ENCODE results near the gene CEP350. TPM values are rescaled to one million over a fixed set of nuclear protein-coding genes. Genes with fewer than 3 reads are reported as not detected.

Gene CEP350
- total RNA-seq, 1 donor from 2014 or later, result 71.5 TPM

- no peak overlapping the region for H3K4me3 ChIP-seq (ENCODE audit: low read length in 3 of 3)
- peaks cover 6 to 39% (median 38%) of the 10 kb centered on the region in 3 donors for H3K36me3 ChIP-seq (ENCODE audit: control insufficient read depth in 3 of 3, insufficient read depth in 3 of 3, low read length in 3 of 3)
- no peaks in the 10 kb centered on the region for H3K4me1 ChIP-seq (ENCODE audit: control insufficient read depth in 3 of 3, insufficient read depth in 3 of 3, low read length in 3 of 3)
- H3K27me3 ChIP-seq (ENCODE audit: control insufficient read depth in 3 of 3, insufficient read depth in 3 of 3, low read length in 3 of 3), result no peaks in the 10 kb centered on the region
- no peaks in the 10 kb centered on the region for H3K9me3 ChIP-seq (ENCODE audit: control insufficient read depth in 3 of 3, low read length in 3 of 3)
- H3K9ac ChIP-seq (ENCODE audit: low read depth in 1 of 3, low read length in 3 of 3), result no peak overlapping the region
- no peak overlapping the region for H3K27ac ChIP-seq (ENCODE audit: low read depth, low read length)
Observed at GRCh38 chr1:180027949-180028445, 73.4 kb downstream of the CEP350 start.

DNA sequence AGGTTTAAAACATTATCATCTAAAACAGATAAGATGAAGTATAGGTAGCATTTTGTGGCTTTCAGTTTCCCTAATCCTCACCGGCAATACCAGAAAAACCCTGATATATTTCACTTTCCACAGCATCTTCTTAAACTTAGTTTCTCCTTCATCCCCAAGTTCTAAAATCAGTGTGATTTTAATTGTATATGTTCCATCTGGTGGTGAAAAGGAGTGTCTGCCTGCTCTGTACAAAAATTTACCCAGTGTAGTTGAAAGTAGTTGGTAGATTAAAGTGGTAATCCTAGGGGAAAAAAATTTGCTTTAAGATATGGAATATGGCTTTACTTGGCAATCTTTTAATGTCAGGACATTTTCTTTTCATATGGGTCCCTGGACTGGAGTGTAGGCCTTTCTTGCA lies 74.3 kb downstream of the CEP350 start:
- Histone ChIP-seq H3K27ac (ENCODE audit: low read depth, low read length) (no peak overlapping the region), H3K4me1 (ENCODE audit: control insufficient read depth in 3 of 3, insufficient read depth in 3 of 3, low read length in 3 of 3) (no peaks in the 10 kb centered on the region), H3K36me3 (ENCODE audit: control insufficient read depth in 3 of 3, insufficient read depth in 3 of 3, low read length in 3 of 3) (peaks cover 4 to 39% (median 38%) of the 10 kb centered on the region in 3 donors), H3K9me3 (ENCODE audit: control insufficient read depth in 3 of 3, low read length in 3 of 3) (no peaks in the 10 kb centered on the region), H3K27me3 (ENCODE audit: control insufficient read depth in 3 of 3, insufficient read depth in 3 of 3, low read length in 3 of 3) (no peaks in the 10 kb centered on the region), H3K4me3 (ENCODE audit: low read length in 3 of 3) (no peak overlapping the region), H3K9ac (ENCODE audit: low read depth in 1 of 3, low read length in 3 of 3) (no peak overlapping the region)

DNA sequence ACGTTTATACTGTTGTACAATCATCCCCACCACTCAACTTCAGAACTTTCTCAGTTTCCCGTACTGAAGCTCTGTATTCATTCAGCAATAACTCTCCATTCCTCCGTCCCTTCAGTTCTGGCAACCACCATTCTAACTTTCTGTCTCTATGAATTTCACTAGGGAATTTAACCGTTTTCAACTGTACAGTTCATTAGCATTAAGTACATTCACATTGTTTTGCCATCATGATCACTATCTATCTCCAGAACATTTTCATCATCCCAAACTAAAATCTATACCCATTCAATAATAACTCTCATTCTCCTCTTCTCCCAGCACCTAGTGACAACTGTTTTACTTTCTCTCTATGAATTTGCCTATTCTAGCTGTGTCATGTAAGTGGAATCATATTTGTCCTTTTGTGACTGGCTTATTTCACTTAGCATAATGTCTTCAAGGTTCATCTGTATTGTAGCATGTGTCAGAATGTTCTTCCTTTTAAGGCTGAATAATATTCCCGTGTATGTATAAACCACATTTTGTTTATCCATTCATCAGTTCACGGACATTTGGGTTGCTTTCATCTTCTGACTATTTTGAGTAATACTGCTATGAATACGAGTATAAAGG lies 75.0 kb downstream of the CEP350 start:
- no peak overlapping the region for H3K4me3 ChIP-seq (ENCODE audit: low read length in 3 of 3)
- H3K4me1 ChIP-seq (ENCODE audit: control insufficient read depth in 3 of 3, insufficient read depth in 3 of 3, low read length in 3 of 3), result no peaks in the 10 kb centered on the region
- H3K27ac ChIP-seq (ENCODE audit: low read depth, low read length), result no peak overlapping the region
- H3K9ac ChIP-seq (ENCODE audit: low read depth in 1 of 3, low read length in 3 of 3), result no peak overlapping the region
- peaks cover 7 to 42% (median 40%) of the 10 kb centered on the region in 3 donors for H3K36me3 ChIP-seq (ENCODE audit: control insufficient read depth in 3 of 3, insufficient read depth in 3 of 3, low read length in 3 of 3)
- no peaks in the 10 kb centered on the region for H3K9me3 ChIP-seq (ENCODE audit: control insufficient read depth in 3 of 3, low read length in 3 of 3)
- no peaks in the 10 kb centered on the region for H3K27me3 ChIP-seq (ENCODE audit: control insufficient read depth in 3 of 3, insufficient read depth in 3 of 3, low read length in 3 of 3)

DNA sequence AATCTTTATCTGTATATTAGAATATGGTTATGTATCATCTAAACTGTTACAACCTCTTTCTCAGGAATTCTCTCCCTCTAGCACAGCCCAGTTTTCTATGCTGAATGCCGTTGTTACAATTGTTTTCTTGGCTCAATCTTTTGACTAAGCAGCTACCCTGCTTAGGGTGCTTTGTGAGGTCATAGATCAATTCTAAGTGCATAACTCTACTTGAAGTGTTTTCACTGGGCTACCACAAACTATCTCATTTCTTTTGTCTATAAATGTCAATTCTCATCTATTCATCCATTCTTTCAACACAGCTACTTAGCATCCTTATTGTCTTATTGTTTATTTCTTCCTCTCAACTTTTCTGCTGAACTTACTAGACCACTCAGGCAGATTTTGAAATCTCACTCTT lies 77.1 kb downstream of the CEP350 start:
- no peak overlapping the region for H3K27ac ChIP-seq (ENCODE audit: low read depth, low read length)
- H3K4me3 ChIP-seq (ENCODE audit: low read length in 3 of 3), result no peak overlapping the region
- H3K4me1 ChIP-seq (ENCODE audit: control insufficient read depth in 3 of 3, insufficient read depth in 3 of 3, low read length in 3 of 3), result no peaks in the 10 kb centered on the region
- H3K9ac ChIP-seq (ENCODE audit: low read depth in 1 of 3, low read length in 3 of 3), result no peak overlapping the region
- peaks cover 12 to 51% (median 39%) of the 10 kb centered on the region in 3 donors for H3K36me3 ChIP-seq (ENCODE audit: control insufficient read depth in 3 of 3, insufficient read depth in 3 of 3, low read length in 3 of 3)
- no peaks in the 10 kb centered on the region for H3K27me3 ChIP-seq (ENCODE audit: control insufficient read depth in 3 of 3, insufficient read depth in 3 of 3, low read length in 3 of 3)
- H3K9me3 ChIP-seq (ENCODE audit: control insufficient read depth in 3 of 3, low read length in 3 of 3), result no peaks in the 10 kb centered on the region

DNA sequence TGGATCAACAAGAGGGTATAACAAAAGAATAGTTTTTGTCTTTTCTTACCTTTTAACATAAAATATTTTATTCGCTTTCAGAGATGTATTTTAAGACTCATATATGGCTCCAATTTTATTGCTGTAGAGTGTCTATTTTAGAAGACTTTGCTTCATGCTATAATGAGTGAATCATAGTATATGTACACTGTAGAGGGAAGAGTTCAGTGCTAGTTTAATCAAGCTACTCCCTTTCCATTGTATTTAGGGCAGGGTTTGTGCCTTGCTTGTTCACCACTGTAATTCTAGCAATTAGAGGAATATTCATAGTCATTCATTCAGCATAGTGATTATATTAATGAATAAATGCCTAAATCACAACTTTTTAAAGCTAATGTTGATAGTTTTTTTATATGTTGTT lies 78.8 kb downstream of the CEP350 start:
- H3K4me1 ChIP-seq (ENCODE audit: control insufficient read depth in 3 of 3, insufficient read depth in 3 of 3, low read length in 3 of 3), result no peaks in the 10 kb centered on the region
- no peak overlapping the region for H3K9ac ChIP-seq (ENCODE audit: low read depth in 1 of 3, low read length in 3 of 3)
- peaks cover 15 to 53% (median 38%) of the 10 kb centered on the region in 3 donors for H3K36me3 ChIP-seq (ENCODE audit: control insufficient read depth in 3 of 3, insufficient read depth in 3 of 3, low read length in 3 of 3)
- H3K27ac ChIP-seq (ENCODE audit: low read depth, low read length), result no peak overlapping the region
- no peaks in the 10 kb centered on the region for H3K9me3 ChIP-seq (ENCODE audit: control insufficient read depth in 3 of 3, low read length in 3 of 3)
- no peaks in the 10 kb centered on the region for H3K27me3 ChIP-seq (ENCODE audit: control insufficient read depth in 3 of 3, insufficient read depth in 3 of 3, low read length in 3 of 3)
- no peak overlapping the region for H3K4me3 ChIP-seq (ENCODE audit: low read length in 3 of 3)

- peaks cover 16 to 55% (median 49%) of the 10 kb centered on the region in 3 donors for H3K36me3 ChIP-seq (ENCODE audit: control insufficient read depth in 3 of 3, insufficient read depth in 3 of 3, low read length in 3 of 3)
- H3K9me3 ChIP-seq (ENCODE audit: control insufficient read depth in 3 of 3, low read length in 3 of 3), result no peaks in the 10 kb centered on the region
- no peaks in the 10 kb centered on the region for H3K27me3 ChIP-seq (ENCODE audit: control insufficient read depth in 3 of 3, insufficient read depth in 3 of 3, low read length in 3 of 3)
- no peak overlapping the region for H3K27ac ChIP-seq (ENCODE audit: low read depth, low read length)
- no peak overlapping the region for H3K4me3 ChIP-seq (ENCODE audit: low read length in 3 of 3)
- no peaks in the 10 kb centered on the region for H3K4me1 ChIP-seq (ENCODE audit: control insufficient read depth in 3 of 3, insufficient read depth in 3 of 3, low read length in 3 of 3)
- H3K9ac ChIP-seq (ENCODE audit: low read depth in 1 of 3, low read length in 3 of 3), result no peak overlapping the region
Observed at GRCh38 chr1:180040034-180040433, 85.4 kb downstream of the CEP350 start.

DNA sequence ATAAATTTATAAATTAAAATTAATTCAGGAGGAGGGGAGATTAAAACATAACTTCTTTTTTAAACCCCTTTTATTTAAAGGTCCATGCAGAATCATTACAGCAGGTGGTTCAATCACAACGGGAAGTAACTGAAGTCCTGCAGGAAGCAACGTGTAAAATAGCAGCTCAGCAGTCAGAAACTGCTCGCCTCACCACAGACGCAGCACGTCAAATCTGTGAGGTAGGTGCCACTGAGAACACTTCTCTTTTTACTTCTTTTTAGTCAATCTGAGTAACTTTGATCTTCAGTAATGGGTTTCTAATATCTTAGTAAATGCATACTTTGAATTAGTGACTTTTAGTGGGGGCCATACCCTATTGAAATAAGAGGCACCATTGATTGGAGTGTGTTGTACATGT lies 87.0 kb downstream of the CEP350 start:
- H3K36me3 ChIP-seq (ENCODE audit: control insufficient read depth in 3 of 3, insufficient read depth in 3 of 3, low read length in 3 of 3), result peaks cover 11 to 55% (median 54%) of the 10 kb centered on the region in 3 donors
- H3K9ac ChIP-seq (ENCODE audit: low read depth in 1 of 3, low read length in 3 of 3), result no peak overlapping the region
- no peaks in the 10 kb centered on the region for H3K4me1 ChIP-seq (ENCODE audit: control insufficient read depth in 3 of 3, insufficient read depth in 3 of 3, low read length in 3 of 3)
- no peak overlapping the region for H3K27ac ChIP-seq (ENCODE audit: low read depth, low read length)
- no peaks in the 10 kb centered on the region for H3K27me3 ChIP-seq (ENCODE audit: control insufficient read depth in 3 of 3, insufficient read depth in 3 of 3, low read length in 3 of 3)
- H3K4me3 ChIP-seq (ENCODE audit: low read length in 3 of 3), result no peak overlapping the region
- H3K9me3 ChIP-seq (ENCODE audit: control insufficient read depth in 3 of 3, low read length in 3 of 3), result no peaks in the 10 kb centered on the region

- peaks cover 10 to 61% (median 45%) of the 10 kb centered on the region in 3 donors for H3K36me3 ChIP-seq (ENCODE audit: control insufficient read depth in 3 of 3, insufficient read depth in 3 of 3, low read length in 3 of 3)
- H3K27me3 ChIP-seq (ENCODE audit: control insufficient read depth in 3 of 3, insufficient read depth in 3 of 3, low read length in 3 of 3), result no peaks in the 10 kb centered on the region
- H3K4me1 ChIP-seq (ENCODE audit: control insufficient read depth in 3 of 3, insufficient read depth in 3 of 3, low read length in 3 of 3), result no peaks in the 10 kb centered on the region
- H3K9ac ChIP-seq (ENCODE audit: low read depth in 1 of 3, low read length in 3 of 3), result no peak overlapping the region
- H3K27ac ChIP-seq (ENCODE audit: low read depth, low read length), result no peak overlapping the region
- no peak overlapping the region for H3K4me3 ChIP-seq (ENCODE audit: low read length in 3 of 3)
- H3K9me3 ChIP-seq (ENCODE audit: control insufficient read depth in 3 of 3, low read length in 3 of 3), result no peaks in the 10 kb centered on the region
Observed at GRCh38 chr1:180042988-180043622, 88.5 kb downstream of the CEP350 start.

DNA sequence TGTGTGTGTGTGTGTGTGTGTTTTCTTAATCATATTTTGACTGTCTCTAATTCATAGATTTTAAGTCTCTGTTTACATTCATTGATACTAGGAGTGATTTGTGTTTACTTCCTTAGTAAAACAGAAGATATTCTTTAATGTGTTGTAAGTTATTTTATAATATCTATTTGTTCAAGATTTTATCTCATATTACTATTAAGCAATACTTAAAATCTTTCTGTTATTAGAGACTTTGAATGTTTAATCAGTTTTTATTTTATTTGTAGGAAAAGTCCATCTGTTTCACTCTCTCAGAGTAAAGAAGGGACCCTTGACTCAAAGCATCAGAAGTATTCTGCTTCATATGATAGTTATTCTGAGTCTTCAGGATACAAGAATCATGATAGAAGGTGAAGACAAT lies 89.2 kb downstream of the CEP350 start:
- no peak overlapping the region for H3K27ac ChIP-seq (ENCODE audit: low read depth, low read length)
- H3K9ac ChIP-seq (ENCODE audit: low read depth in 1 of 3, low read length in 3 of 3), result no peak overlapping the region
- H3K4me1 ChIP-seq (ENCODE audit: control insufficient read depth in 3 of 3, insufficient read depth in 3 of 3, low read length in 3 of 3), result no peaks in the 10 kb centered on the region
- H3K36me3 ChIP-seq (ENCODE audit: control insufficient read depth in 3 of 3, insufficient read depth in 3 of 3, low read length in 3 of 3), result peaks cover 17 to 67% (median 47%) of the 10 kb centered on the region in 3 donors
- H3K27me3 ChIP-seq (ENCODE audit: control insufficient read depth in 3 of 3, insufficient read depth in 3 of 3, low read length in 3 of 3), result no peaks in the 10 kb centered on the region
- no peaks in the 10 kb centered on the region for H3K9me3 ChIP-seq (ENCODE audit: control insufficient read depth in 3 of 3, low read length in 3 of 3)
- H3K4me3 ChIP-seq (ENCODE audit: low read length in 3 of 3), result no peak overlapping the region

DNA sequence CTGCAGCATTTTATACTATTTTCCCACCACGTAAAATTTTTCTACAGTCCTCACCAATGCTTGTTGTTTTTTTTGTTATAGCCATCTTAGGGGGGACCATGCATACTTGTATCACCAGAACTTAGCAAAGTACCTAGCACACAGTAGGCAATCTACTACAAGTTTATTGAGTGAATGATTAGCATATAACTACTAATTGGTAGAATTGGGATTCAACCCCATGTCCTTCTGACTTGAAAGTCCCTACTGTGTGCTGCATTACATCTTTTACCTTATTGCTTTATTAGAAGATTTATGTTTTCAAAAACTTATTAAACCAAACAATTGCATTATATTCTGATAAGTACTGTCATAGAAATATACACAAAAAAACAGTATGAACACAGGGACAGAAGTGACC lies 92.1 kb downstream of the CEP350 start:
- no peak overlapping the region for H3K9ac ChIP-seq (ENCODE audit: low read depth in 1 of 3, low read length in 3 of 3)
- H3K4me3 ChIP-seq (ENCODE audit: low read length in 3 of 3), result no peak overlapping the region
- no peaks in the 10 kb centered on the region for H3K4me1 ChIP-seq (ENCODE audit: control insufficient read depth in 3 of 3, insufficient read depth in 3 of 3, low read length in 3 of 3)
- no peak overlapping the region for H3K27ac ChIP-seq (ENCODE audit: low read depth, low read length)
- H3K27me3 ChIP-seq (ENCODE audit: control insufficient read depth in 3 of 3, insufficient read depth in 3 of 3, low read length in 3 of 3), result no peaks in the 10 kb centered on the region
- H3K36me3 ChIP-seq (ENCODE audit: control insufficient read depth in 3 of 3, insufficient read depth in 3 of 3, low read length in 3 of 3), result peaks cover 27 to 83% (median 64%) of the 10 kb centered on the region in 3 donors
- H3K9me3 ChIP-seq (ENCODE audit: control insufficient read depth in 3 of 3, low read length in 3 of 3), result no peaks in the 10 kb centered on the region

Measured in skeletal muscle tissue (tissue), 4 donors.